H9 (cell line): ENCODE results near the gene THY1. TPM values are rescaled to one million over a fixed set of nuclear protein-coding genes. Genes with fewer than 3 reads are reported as not detected.

Source experiments
- DNase-seq: peaks from one replicate; pipeline ENCODE4 v3.0.0-alpha.2; 2017
- H2AFZ ChIP-seq: one replicate; pipeline ENCODE4 v1.6.1; 2013; ENCODE audit warnings: mild to moderate bottlenecking, low read length, control low read depth, moderate library complexity
- H2AK5ac ChIP-seq: 2 replicates; pipeline ENCODE4 v1.6.1; 2013; ENCODE audit warnings: low read length, control low read depth, mixed read lengths; ENCODE audit not compliant: insufficient read length
- H2BK120ac ChIP-seq: one replicate; pipeline ENCODE4 v1.6.1; 2013; ENCODE audit warnings: low read depth, mild to moderate bottlenecking, low read length, control low read depth, inconsistent platforms; ENCODE audit not compliant: poor library complexity, severe bottlenecking
- H2BK12ac ChIP-seq: 2 replicates; pipeline ENCODE4 v1.6.1; 2013; ENCODE audit warnings: low read length, control low read depth, mixed read lengths, low read depth; ENCODE audit not compliant: insufficient read length
- H2BK15ac ChIP-seq: 2 replicates; pipeline ENCODE4 v1.6.1; 2013; ENCODE audit warnings: low read depth, low read length, control low read depth
- H2BK20ac ChIP-seq: one replicate; pipeline ENCODE4 v1.6.1; 2013; ENCODE audit warnings: low read depth, mild to moderate bottlenecking, low read length, control low read depth, inconsistent platforms; ENCODE audit not compliant: poor library complexity, severe bottlenecking
- H2BK5ac ChIP-seq: 2 replicates; pipeline ENCODE4 v1.6.1; 2013; ENCODE audit warnings: low read length, control low read depth, mixed read lengths; ENCODE audit not compliant: insufficient read length
- H3K14ac ChIP-seq: 2 replicates; pipeline ENCODE4 v1.6.1; 2013; ENCODE audit warnings: low read length, control low read depth; ENCODE audit not compliant: insufficient read depth
- H3K18ac ChIP-seq: 2 replicates; pipeline ENCODE4 v1.6.1; 2013; ENCODE audit warnings: low read depth, mild to moderate bottlenecking, mixed read lengths, low read length, control low read depth; ENCODE audit not compliant: insufficient read length
- H3K23ac ChIP-seq: 2 replicates; pipeline ENCODE4 v1.6.1; 2013; ENCODE audit warnings: low read length, control low read depth, mixed read lengths, low read depth; ENCODE audit not compliant: insufficient read length
- H3K23me2 ChIP-seq: 2 replicates; pipeline ENCODE4 v1.6.1; 2013; ENCODE audit warnings: low read depth, mild to moderate bottlenecking, mixed read lengths, low read length, control low read depth; ENCODE audit not compliant: insufficient read length, poor library complexity, severe bottlenecking
- H3K27ac ChIP-seq: 2 replicates; pipeline ENCODE4 v1.5.1; 2013; ENCODE audit warnings: low read length, control low read depth, mixed read lengths, low read depth; ENCODE audit not compliant: insufficient read length
- H3K27me3 ChIP-seq: 2 replicates; pipeline ENCODE4 v1.6.1; 2013; ENCODE audit warnings: low read length, control low read depth, inconsistent platforms; ENCODE audit not compliant: insufficient read depth
- H3K4ac ChIP-seq: 2 replicates; pipeline ENCODE4 v1.6.1; 2013; ENCODE audit warnings: low read depth, mild to moderate bottlenecking, control low read depth, inconsistent platforms, low read length, moderate library complexity
- H3K4me1 ChIP-seq: 2 replicates; pipeline ENCODE4 v1.6.1; 2013; ENCODE audit warnings: low read length, control low read depth, inconsistent platforms; ENCODE audit not compliant: insufficient read depth
- H3K4me2 ChIP-seq: 2 replicates; pipeline ENCODE4 v1.6.1; 2013; ENCODE audit warnings: low read length, control low read depth, mixed read lengths; ENCODE audit not compliant: insufficient read length, insufficient read depth
- H3K56ac ChIP-seq: 2 replicates; pipeline ENCODE4 v1.6.1; 2013; ENCODE audit warnings: low read depth, mild to moderate bottlenecking, mixed read lengths, low read length, control low read depth; ENCODE audit not compliant: insufficient read length
- H3K79me1 ChIP-seq: 2 replicates; pipeline ENCODE4 v1.6.1; 2013; ENCODE audit warnings: low read depth, mild to moderate bottlenecking, moderate library complexity, low read length, control low read depth, inconsistent platforms; ENCODE audit not compliant: insufficient read depth, poor library complexity, severe bottlenecking
- H3K79me2 ChIP-seq: 2 replicates; pipeline ENCODE4 v1.6.1; 2013; ENCODE audit warnings: low read length, control low read depth, inconsistent platforms; ENCODE audit not compliant: insufficient read depth
- H3K9ac ChIP-seq: 2 replicates; pipeline ENCODE4 v1.6.1; 2013; ENCODE audit warnings: low read length, control low read depth, mixed read lengths; ENCODE audit not compliant: insufficient read length; ENCODE audit errors: extremely low read depth
- H3K9me3 ChIP-seq: one replicate; pipeline ENCODE4 v1.6.1; 2013; ENCODE audit warnings: low read depth, low read length, inconsistent platforms; ENCODE audit not compliant: control insufficient read depth
- H3T11ph ChIP-seq: one replicate; pipeline ENCODE4 v1.6.1; 2013; ENCODE audit warnings: mild to moderate bottlenecking, low read length, control low read depth, inconsistent platforms
- H4K20me1 ChIP-seq: one replicate; pipeline ENCODE4 v1.6.1; 2013; ENCODE audit not compliant: control insufficient read depth, insufficient read length, insufficient read depth
- H4K5ac ChIP-seq: 2 replicates; pipeline ENCODE4 v1.6.1; 2013; ENCODE audit warnings: low read depth, mild to moderate bottlenecking, mixed read lengths, low read length, control low read depth; ENCODE audit not compliant: insufficient read length
- H4K8ac ChIP-seq: replicated peaks from 2 replicates; pipeline ENCODE4 v1.6.1; 2013; ENCODE audit warnings: low read length, control low read depth, mixed read lengths, low read depth; ENCODE audit not compliant: insufficient read length
- H4K91ac ChIP-seq: 2 replicates; pipeline ENCODE4 v1.6.1; 2013; ENCODE audit warnings: low read depth, mild to moderate bottlenecking, moderate library complexity, mixed read lengths, low read length, control low read depth; ENCODE audit not compliant: insufficient read length
- H3K27ac Mint-ChIP-seq, 3 experiments: 2 replicates in 2 of 3; 3 replicates in 1 of 3; pipeline ENCODE4 v1.8.0; 2020 to 2021; ENCODE audit warnings: mixed read lengths in 3 of 3, mild to moderate bottlenecking in 1 of 3, moderate library complexity in 1 of 3
- H3K27me3 Mint-ChIP-seq: 2 replicates; pipeline ENCODE4 v1.8.0; 2021; ENCODE audit warnings: low read depth, mild to moderate bottlenecking, moderate library complexity, mixed read lengths
- H3K36me3 Mint-ChIP-seq, 3 experiments: 2 replicates in 2 of 3; 3 replicates in 1 of 3; pipeline ENCODE4 v1.8.0; 2020 to 2021; ENCODE audit warnings: low read depth in 3 of 3, mixed read lengths in 3 of 3; ENCODE audit not compliant: insufficient read depth in 1 of 3
- H3K4me1 Mint-ChIP-seq, 2 experiments: 2 replicates each; pipeline ENCODE4 v1.8.0; 2020; ENCODE audit warnings: mixed read lengths in 2 of 2
- H3K4me3 Mint-ChIP-seq, 2 experiments: 2 replicates in 1 of 2; 3 replicates in 1 of 2; pipeline ENCODE4 v1.8.0; 2020 to 2021; ENCODE audit warnings: mild to moderate bottlenecking in 2 of 2, mixed read lengths in 2 of 2, moderate library complexity in 1 of 2
- H3K9me3 Mint-ChIP-seq, 2 experiments: 2 replicates in 1 of 2; 3 replicates in 1 of 2; pipeline ENCODE4 v1.8.0; 2020; ENCODE audit warnings: mild to moderate bottlenecking in 2 of 2, mixed read lengths in 2 of 2, moderate library complexity in 1 of 2
- WGBS: extraction: QIAGEN DNeasy Blood & Tissue Kit; methylation state at CpG from one replicate; pipeline ENCODE4 v1.1.7; 2013; ENCODE audit warnings: missing lambda C conversion rate, low lambda C conversion rate, mixed read lengths; ENCODE audit not compliant: insufficient read length; ENCODE audit errors: extremely low coverage; 5-methylcytosine and 5-hydroxymethylcytosine counted together
- total RNA-seq: library from RNA; stranded (reverse); gene quantifications from 2 replicates; pipeline ENCODE4 v1.2.1, GENCODE V29; 2021
- TF ChIP-seq, protein P1 (sequence below): fragments of 200-600 bp; sonication (generic); conservative IDR thresholded peaks from 3 replicates; pipeline ENCODE4 v1.8.0; 2021; ENCODE audit warnings: antibody characterized with exemption, mild to moderate bottlenecking

The THY1 gene
- total RNA-seq, 1 experiment from 2014 or later, result 176 TPM

DNA sequence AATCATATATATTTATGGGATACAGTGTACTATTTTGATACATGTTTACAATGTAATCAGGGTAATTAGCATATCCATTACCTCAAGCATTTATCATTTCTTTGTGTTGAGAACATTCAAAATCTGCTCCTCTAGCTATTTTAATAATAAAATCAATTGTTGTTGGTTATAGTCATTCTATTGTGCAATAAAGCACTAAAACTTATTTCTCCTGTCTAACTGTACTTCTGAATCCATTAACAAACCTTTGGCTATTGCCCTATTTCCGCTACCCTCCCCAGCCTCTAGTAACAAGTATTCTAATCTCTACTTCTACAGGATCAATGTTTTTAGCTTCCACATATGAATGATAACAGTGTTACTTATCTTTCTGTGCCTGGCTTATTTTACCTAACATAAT, 26.1 kb downstream of the THY1 start:
- H2BK5ac ChIP-seq, result no peak overlapping the region
- H3K79me1 ChIP-seq, result no peaks in the 10 kb centered on the region
- Mint-ChIP-seq H3K36me3 (peaks cover 0 to 13% (median 13%) of the 10 kb centered on the region in 3 experiments; a peak in 5 of 7 replicates), H3K27me3 (peaks cover 4% of the 10 kb centered on the region), H3K9me3 (peaks cover 6 to 15% of the 10 kb centered on the region in 2 experiments), H3K27ac (no peak overlapping the region), H3K4me1 (peaks cover 4 to 6% of the 10 kb centered on the region in 2 experiments), H3K4me3 (no peak overlapping the region)
- no peak overlapping the region for H4K91ac ChIP-seq
- no peaks in the 10 kb centered on the region for H3K9me3 ChIP-seq
- H2AK5ac ChIP-seq, result no peak overlapping the region
- H3K27ac ChIP-seq, result no peak overlapping the region
- no peaks in the 10 kb centered on the region for H3K27me3 ChIP-seq
- no peak overlapping the region for H3T11ph ChIP-seq
- no peak overlapping the region for H3K14ac ChIP-seq
- H3K9ac ChIP-seq, result no peak overlapping the region
- H3K4me1 ChIP-seq, result no peaks in the 10 kb centered on the region; the same call in 1 of the 2 replicates
- TF ChIP-seq, protein P1, sequence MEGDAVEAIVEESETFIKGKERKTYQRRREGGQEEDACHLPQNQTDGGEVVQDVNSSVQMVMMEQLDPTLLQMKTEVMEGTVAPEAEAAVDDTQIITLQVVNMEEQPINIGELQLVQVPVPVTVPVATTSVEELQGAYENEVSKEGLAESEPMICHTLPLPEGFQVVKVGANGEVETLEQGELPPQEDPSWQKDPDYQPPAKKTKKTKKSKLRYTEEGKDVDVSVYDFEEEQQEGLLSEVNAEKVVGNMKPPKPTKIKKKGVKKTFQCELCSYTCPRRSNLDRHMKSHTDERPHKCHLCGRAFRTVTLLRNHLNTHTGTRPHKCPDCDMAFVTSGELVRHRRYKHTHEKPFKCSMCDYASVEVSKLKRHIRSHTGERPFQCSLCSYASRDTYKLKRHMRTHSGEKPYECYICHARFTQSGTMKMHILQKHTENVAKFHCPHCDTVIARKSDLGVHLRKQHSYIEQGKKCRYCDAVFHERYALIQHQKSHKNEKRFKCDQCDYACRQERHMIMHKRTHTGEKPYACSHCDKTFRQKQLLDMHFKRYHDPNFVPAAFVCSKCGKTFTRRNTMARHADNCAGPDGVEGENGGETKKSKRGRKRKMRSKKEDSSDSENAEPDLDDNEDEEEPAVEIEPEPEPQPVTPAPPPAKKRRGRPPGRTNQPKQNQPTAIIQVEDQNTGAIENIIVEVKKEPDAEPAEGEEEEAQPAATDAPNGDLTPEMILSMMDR, result no peak
- H3K18ac ChIP-seq, result no peak overlapping the region
- H3K56ac ChIP-seq, result no peak overlapping the region
- no peaks in the 10 kb centered on the region for H3K79me2 ChIP-seq
- H3K23ac ChIP-seq, result no peak overlapping the region
- H2AFZ ChIP-seq, result no peak overlapping the region
- H2BK20ac ChIP-seq, result no peak overlapping the region
- no peak overlapping the region for H2BK120ac ChIP-seq
- no CpG with 5 or more reads among the region's 1 CpG for WGBS
- no peak overlapping the region for H3K4ac ChIP-seq
- no peak overlapping the region for H4K8ac ChIP-seq
- no peaks in the 10 kb centered on the region for H3K23me2 ChIP-seq
- no peak overlapping the region for H2BK15ac ChIP-seq
- H3K4me2 ChIP-seq, result no peak overlapping the region
- H4K5ac ChIP-seq, result no peak overlapping the region
- no peak for DNase-seq
- H2BK12ac ChIP-seq, result no peak overlapping the region
- no peaks in the 10 kb centered on the region for H4K20me1 ChIP-seq
